ENCODE measurements around the gene AP1G1.

DNA sequence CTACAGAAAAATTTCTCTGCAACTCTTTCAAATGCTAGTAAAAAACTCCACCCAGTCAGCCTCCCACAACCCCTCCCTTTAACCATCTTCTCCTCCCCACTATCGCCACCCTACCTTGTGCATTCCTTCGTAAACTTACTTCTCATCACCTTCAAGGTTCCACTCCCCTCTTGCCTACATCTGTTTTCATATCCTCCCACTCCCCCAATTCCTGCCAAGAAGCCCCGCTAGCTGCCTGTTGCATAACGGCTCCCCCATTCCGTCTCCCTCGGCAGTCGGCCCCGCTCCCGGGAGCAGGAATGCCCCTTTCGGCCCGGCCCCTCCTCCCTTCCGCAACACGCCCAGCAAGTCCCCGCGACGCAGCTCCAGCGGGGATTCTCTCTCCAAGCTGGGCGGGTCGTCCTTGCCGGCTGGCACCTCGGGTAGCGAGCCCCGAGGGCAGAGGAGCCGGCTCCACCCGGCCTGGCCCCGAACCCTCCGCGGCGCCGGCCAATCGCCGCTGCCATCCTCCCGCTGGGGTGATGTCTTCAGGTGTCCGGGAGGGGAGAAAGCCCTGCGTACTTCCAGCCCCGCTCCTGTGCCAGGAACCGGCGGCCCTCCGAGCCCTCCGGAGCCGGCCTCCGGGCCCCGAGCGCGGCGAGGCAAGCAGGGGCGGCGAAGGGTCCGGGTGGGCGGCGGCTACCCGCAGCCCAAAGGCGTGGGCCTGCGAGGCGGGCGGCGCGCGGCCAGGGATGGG is 85.7 kb downstream of the AP1G1 start:
- TF ChIP-seq, protein P1, sequence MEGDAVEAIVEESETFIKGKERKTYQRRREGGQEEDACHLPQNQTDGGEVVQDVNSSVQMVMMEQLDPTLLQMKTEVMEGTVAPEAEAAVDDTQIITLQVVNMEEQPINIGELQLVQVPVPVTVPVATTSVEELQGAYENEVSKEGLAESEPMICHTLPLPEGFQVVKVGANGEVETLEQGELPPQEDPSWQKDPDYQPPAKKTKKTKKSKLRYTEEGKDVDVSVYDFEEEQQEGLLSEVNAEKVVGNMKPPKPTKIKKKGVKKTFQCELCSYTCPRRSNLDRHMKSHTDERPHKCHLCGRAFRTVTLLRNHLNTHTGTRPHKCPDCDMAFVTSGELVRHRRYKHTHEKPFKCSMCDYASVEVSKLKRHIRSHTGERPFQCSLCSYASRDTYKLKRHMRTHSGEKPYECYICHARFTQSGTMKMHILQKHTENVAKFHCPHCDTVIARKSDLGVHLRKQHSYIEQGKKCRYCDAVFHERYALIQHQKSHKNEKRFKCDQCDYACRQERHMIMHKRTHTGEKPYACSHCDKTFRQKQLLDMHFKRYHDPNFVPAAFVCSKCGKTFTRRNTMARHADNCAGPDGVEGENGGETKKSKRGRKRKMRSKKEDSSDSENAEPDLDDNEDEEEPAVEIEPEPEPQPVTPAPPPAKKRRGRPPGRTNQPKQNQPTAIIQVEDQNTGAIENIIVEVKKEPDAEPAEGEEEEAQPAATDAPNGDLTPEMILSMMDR (IDR thresholded peaks at IDR 0.05; ENCODE audit: insufficient read depth, low read depth, low read length) = no peak
- no peak for TF ChIP-seq EZH2 (IDR thresholded peaks at IDR 0.05; ENCODE audit: insufficient read depth, low read length)
